Panc1 (cell line): ENCODE results near the gene C8B. TPM values are rescaled to one million over a fixed set of nuclear protein-coding genes. Genes with fewer than 3 reads are reported as not detected.

Source experiments
- ATAC-seq: fragments of 200-7000 bp; cut with Tn5 transposase; 2 replicates; pipeline ENCODE4 v1.9.1; 2020; ENCODE audit warnings: mild to moderate bottlenecking, moderate library complexity
- BruUV-seq: library from RNA; stranded (reverse); fragments of 400-500 nt; replicated peaks from 2 replicates; lab custom pipeline; 2021; lab: Mats Ljungman, UMichigan
- CTCF ChIA-PET: fragments of 300-600 bp; sonication (Branson Sonifier 250); formaldehyde crosslinking; loops from one replicate; lab custom pipeline; 2022; ENCODE audit warnings: antibody characterized with exemption; lab: Charles Lee
- POLR2A ChIA-PET: fragments of 300-600 bp; sonication (Branson Sonifier 250); formaldehyde crosslinking; loops from one replicate; lab custom pipeline; 2022; ENCODE audit warnings: antibody characterized with exemption; lab: Charles Lee
- DNase-seq: peaks from one replicate; pipeline ENCODE4 v3.0.0-alpha.2; 2010; ENCODE audit warnings: low read depth, low spot score
- H3K27ac ChIP-seq: 2 replicates; pipeline ENCODE4 v1.5.1; 2011; ENCODE audit warnings: mild to moderate bottlenecking, low read length, inconsistent platforms
- H3K27me3 ChIP-seq: fragments of 200-500 bp; sonication (Bioruptor generic); 2 replicates; pipeline ENCODE4 v1.6.0; 2014; ENCODE audit warnings: low read length, inconsistent platforms; ENCODE audit not compliant: control insufficient read depth, insufficient read depth
- H3K36me3 ChIP-seq: fragments of 200-500 bp; sonication (Bioruptor generic); 2 replicates; pipeline ENCODE4 v1.5.1; 2014; ENCODE audit warnings: inconsistent platforms, mild to moderate bottlenecking, low read length, moderate library complexity; ENCODE audit not compliant: control insufficient read depth, insufficient read depth
- H3K4me1 ChIP-seq: 2 replicates; pipeline ENCODE4 v1.5.1; 2011; ENCODE audit warnings: inconsistent platforms, mild to moderate bottlenecking, low read length, moderate library complexity; ENCODE audit not compliant: control insufficient read depth, insufficient read depth
- H3K4me3 ChIP-seq, 2 experiments: 2 replicates each; pipeline ENCODE4 v1.5.1; 2011 to 2012; ENCODE audit warnings: low read depth in 2 of 2, low read length in 2 of 2, mild to moderate bottlenecking in 2 of 2, inconsistent platforms in 1 of 2, moderate library complexity in 1 of 2
- H3K9me3 ChIP-seq: fragments of 200-500 bp; sonication (Bioruptor generic); 2 replicates; pipeline ENCODE4 v1.5.1; 2014; ENCODE audit warnings: low read depth, mild to moderate bottlenecking, inconsistent platforms, low read length, moderate library complexity; ENCODE audit not compliant: control insufficient read depth, insufficient read depth
- POLR2AphosphoS5 ChIP-seq: IDR thresholded peaks from 2 replicates; pipeline ENCODE4 v1.6.1; 2012; ENCODE audit warnings: mild to moderate bottlenecking, low read depth, low read length, moderate library complexity
- SIN3A ChIP-seq: IDR thresholded peaks from 2 replicates; pipeline ENCODE4 v1.6.1; 2012; ENCODE audit warnings: low read depth, mild to moderate bottlenecking, low read length, moderate library complexity, borderline replicate concordance; ENCODE audit not compliant: insufficient read depth
- TCF7L2 ChIP-seq: IDR thresholded peaks from 2 replicates; pipeline ENCODE4 v1.6.1; 2011; ENCODE audit warnings: mild to moderate bottlenecking, low read depth, low read length, inconsistent platforms
- in situ Hi-C: cut with HindIII; loops from 2 replicates; pipeline ENCODE4 v1.10.0; 2016; ENCODE audit warnings: low sequenced_read_pairs, low pct_unique_long_range_greater_than_20kb
- intact Hi-C: fragments of 100-400 bp; cut with micrococcal nuclease; formaldehyde crosslinking; loops from one replicate; pipeline ENCODE4 v1.10.0; 2022; ENCODE audit not compliant: unreplicated experiment
- total RNA-seq: library from RNA; stranded (reverse); gene quantifications from one replicate; pipeline ENCODE4 v1.2.1, GENCODE V29; 2021; ENCODE audit not compliant: unreplicated experiment
- TF ChIP-seq, protein P1 (sequence below), 2 experiments: IDR thresholded peaks; 2 replicates each; pipeline ENCODE4 v1.6.1; 2011 to 2012; ENCODE audit warnings: low read depth in 2 of 2, control low read depth in 1 of 2, low read length in 1 of 2, mild to moderate bottlenecking in 1 of 2, moderate library complexity in 1 of 2; ENCODE audit not compliant: insufficient read depth in 1 of 2
- TF ChIP-seq, protein P2 (sequence below): fragments of 450-650 bp; IDR thresholded peaks from 2 replicates; pipeline ENCODE4 v1.5.1; 2017; ENCODE audit warnings: mild to moderate bottlenecking

The C8B gene
- total RNA-seq, 1 experiment from 2014 or later = not detected

DNA sequence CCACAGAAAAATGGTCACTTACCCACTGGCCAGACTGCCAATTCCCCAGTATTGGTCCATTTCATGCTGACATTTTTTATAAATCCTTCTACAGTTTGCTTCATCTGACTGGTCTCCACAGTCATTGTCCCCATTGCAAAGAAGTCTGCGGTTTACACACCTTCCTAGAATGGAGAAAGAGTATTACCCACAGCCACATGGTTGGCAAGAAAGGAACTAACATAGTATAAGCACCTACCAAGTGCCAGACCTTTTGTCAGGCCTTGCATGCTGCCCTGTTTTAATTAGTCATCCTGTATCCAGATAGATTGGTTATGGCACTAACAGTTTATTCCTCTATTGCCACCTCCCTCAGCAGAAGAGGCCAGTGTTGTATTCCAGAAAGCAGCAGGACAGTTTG lies 11.2 kb downstream of the C8B start:
- no peak overlapping the region for H3K27ac ChIP-seq
- H3K36me3 ChIP-seq = no peaks in the 10 kb centered on the region
- H3K4me3 ChIP-seq = no peak overlapping the region
- no peaks in the 10 kb centered on the region for H3K4me1 ChIP-seq
- no peak for TF ChIP-seq SIN3A
- TF ChIP-seq POLR2AphosphoS5 = no peak
- TF ChIP-seq, protein P1, sequence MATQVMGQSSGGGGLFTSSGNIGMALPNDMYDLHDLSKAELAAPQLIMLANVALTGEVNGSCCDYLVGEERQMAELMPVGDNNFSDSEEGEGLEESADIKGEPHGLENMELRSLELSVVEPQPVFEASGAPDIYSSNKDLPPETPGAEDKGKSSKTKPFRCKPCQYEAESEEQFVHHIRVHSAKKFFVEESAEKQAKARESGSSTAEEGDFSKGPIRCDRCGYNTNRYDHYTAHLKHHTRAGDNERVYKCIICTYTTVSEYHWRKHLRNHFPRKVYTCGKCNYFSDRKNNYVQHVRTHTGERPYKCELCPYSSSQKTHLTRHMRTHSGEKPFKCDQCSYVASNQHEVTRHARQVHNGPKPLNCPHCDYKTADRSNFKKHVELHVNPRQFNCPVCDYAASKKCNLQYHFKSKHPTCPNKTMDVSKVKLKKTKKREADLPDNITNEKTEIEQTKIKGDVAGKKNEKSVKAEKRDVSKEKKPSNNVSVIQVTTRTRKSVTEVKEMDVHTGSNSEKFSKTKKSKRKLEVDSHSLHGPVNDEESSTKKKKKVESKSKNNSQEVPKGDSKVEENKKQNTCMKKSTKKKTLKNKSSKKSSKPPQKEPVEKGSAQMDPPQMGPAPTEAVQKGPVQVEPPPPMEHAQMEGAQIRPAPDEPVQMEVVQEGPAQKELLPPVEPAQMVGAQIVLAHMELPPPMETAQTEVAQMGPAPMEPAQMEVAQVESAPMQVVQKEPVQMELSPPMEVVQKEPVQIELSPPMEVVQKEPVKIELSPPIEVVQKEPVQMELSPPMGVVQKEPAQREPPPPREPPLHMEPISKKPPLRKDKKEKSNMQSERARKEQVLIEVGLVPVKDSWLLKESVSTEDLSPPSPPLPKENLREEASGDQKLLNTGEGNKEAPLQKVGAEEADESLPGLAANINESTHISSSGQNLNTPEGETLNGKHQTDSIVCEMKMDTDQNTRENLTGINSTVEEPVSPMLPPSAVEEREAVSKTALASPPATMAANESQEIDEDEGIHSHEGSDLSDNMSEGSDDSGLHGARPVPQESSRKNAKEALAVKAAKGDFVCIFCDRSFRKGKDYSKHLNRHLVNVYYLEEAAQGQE (IDR thresholded peaks at IDR 0.05; ENCODE audit: insufficient read depth in 1 of 2, low read depth in 2 of 2, low read length in 1 of 2) = no peak
- no peak for TF ChIP-seq TCF7L2
- TF ChIP-seq, protein P2, sequence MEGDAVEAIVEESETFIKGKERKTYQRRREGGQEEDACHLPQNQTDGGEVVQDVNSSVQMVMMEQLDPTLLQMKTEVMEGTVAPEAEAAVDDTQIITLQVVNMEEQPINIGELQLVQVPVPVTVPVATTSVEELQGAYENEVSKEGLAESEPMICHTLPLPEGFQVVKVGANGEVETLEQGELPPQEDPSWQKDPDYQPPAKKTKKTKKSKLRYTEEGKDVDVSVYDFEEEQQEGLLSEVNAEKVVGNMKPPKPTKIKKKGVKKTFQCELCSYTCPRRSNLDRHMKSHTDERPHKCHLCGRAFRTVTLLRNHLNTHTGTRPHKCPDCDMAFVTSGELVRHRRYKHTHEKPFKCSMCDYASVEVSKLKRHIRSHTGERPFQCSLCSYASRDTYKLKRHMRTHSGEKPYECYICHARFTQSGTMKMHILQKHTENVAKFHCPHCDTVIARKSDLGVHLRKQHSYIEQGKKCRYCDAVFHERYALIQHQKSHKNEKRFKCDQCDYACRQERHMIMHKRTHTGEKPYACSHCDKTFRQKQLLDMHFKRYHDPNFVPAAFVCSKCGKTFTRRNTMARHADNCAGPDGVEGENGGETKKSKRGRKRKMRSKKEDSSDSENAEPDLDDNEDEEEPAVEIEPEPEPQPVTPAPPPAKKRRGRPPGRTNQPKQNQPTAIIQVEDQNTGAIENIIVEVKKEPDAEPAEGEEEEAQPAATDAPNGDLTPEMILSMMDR = no peak
- ATAC-seq (no peak), DNase-seq (no peak)
- no TSS peak for BruUV-seq
- CTCF ChIA-PET = no interaction called here
- intact Hi-C loops (no loop called here), in situ Hi-C loops (no loop called here)
- H3K9me3 ChIP-seq = no peaks in the 10 kb centered on the region
- POLR2A ChIA-PET = no interaction called here
- 0 out of 2 replicates have a peak, but pooled peaks cover 4% of the 10 kb centered on the region for H3K27me3 ChIP-seq

DNA sequence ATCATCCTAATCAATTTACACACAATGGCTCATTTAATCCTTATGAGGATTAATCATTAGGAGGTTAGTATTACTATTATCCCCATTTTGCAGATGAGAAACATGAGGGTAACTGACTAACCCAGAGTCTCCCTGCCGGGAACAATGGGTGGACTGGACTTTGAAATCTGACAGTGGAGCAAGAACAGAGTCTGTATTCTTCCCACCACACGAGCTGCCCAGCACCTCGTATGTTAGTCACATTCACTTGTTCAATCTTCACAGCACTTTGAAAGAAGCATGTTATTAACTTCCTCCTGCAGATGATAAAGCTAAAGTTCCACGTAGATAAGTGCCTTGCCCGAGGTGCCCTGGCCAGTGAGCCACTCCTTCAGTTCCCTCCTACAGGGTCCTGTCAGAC lies 12.4 kb downstream of the C8B start:
- in situ Hi-C loops = no loop called here
- 0 out of 2 replicates have a peak, but pooled peaks cover 2% of the 10 kb centered on the region for H3K27me3 ChIP-seq
- POLR2A ChIA-PET = interaction anchor here (0.6 kb wide), 1 partner anchor 91 kb away, joined by 3 read pairs; no protein-coding TSS in a partner anchor
- H3K27ac ChIP-seq = no peak overlapping the region
- BruUV-seq = no TSS peak
- DNase-seq (no peak), ATAC-seq (no peak)
- intact Hi-C loops = no loop called here
- H3K36me3 ChIP-seq = no peaks in the 10 kb centered on the region
- H3K9me3 ChIP-seq = no peaks in the 10 kb centered on the region
- CTCF ChIA-PET = no interaction called here
- no peak overlapping the region for H3K4me3 ChIP-seq
- TF ChIP-seq, protein P1 (IDR thresholded peaks at IDR 0.05; ENCODE audit: insufficient read depth in 1 of 2, low read depth in 2 of 2, low read length in 1 of 2) = no peak
- TF ChIP-seq SIN3A (no peak), TCF7L2 (no peak), POLR2AphosphoS5 (no peak)
- TF ChIP-seq, protein P2 = no peak
- no peaks in the 10 kb centered on the region for H3K4me1 ChIP-seq
